HG03460 (cell line): ENCODE measurements around the gene CCN5.
"Not testable (repeated sequence)": the region's sequence is repeated elsewhere in the genome, so short reads cannot be mapped to it uniquely, and the experiment has no call there.

Experiments
- ATAC-seq: cut with Tn5 transposase; IDR thresholded peaks from one replicate; pipeline ENCODE4 v1.9.1; 2021; ENCODE audit not compliant: unreplicated experiment

The CCN5 gene

GRCh38 chr20:44756011-44756688, 41.0 kb downstream of the CCN5 start:
- no peak for ATAC-seq

DNA sequence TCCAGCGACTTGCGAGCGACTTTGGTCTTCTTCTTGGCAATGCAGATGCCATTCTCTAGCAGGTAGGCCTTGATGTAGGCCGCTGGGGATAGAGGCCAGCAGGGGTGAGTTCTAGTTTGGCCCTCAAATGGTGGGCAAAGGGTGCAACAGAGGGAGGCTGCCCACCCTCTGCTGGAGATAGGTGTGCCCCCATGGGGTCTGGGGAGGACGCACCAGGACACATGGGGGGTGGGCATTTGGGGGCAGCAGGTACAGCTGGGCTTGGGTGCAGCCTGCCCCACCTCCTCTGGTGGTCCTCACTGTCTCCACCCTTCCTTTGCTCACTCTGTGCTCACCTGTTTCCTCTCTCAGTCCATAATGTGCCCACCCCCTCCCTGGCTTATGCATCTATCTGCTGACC, 41.8 kb downstream of the CCN5 start:
- no peak for ATAC-seq

DNA sequence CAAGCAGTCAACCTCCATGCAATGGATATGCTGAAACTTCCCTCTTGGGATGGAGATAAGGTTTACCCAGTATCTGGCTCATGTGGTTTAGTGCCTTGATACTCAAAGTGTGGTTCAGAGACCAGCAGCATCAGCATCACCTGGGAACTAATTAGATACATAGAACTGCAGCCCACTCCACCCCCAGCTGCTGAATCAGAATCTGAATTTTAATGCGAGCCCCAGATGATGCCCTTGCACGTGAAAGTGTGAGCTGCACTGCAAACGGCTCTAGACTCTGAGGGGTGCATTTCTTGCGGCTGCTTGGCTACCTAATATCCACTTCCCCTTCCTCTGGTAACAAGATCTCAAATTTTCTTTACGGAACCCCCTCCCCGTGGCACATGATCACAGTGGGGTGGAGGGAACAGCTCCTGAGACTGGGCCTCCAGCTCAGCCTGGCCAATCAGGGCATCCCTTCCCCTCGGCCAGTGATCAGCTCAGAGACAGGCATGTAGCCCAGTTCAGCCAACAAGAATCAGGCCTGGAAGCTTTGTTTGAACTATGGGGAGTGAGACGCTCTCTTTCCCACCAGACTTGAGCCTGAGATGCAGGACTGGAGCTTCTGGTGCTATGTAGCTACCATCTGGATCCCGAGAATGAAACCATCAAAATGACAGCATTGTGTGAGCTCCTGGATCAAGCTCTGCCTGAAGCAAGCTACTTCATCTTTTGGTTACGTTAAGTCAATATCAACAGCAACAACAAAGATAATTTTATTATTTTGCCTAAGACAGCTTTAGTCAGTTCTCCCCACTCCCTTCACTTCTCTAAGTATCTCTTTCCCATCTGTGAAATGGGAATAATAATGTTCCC, 43.3 kb downstream of the CCN5 start:
- ATAC-seq, result no peak

DNA sequence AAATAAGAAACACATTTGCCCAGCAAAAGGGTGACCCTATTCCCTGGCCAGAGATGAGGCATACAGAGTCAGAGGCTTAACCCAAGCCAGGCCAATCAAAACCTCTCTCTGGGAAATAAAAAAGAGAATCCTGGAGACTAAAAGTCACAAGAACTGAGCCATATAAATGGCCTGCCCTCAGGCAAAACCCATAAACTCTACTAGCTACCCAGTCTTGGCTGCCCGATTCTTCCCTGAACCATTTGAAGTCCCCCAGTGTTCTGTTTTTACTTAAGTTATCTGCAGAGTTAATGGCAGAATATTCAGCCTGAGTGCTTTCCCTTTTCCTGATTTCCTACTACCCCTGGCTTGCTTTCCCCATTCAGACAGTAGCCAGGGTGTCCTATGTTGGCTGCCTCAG, 44.4 kb downstream of the CCN5 start:
- no peak for ATAC-seq

- no peak for ATAC-seq
These were observed 46.3 kb downstream of the CCN5 start for GRCh38 chr20:44761423-44761822.

DNA sequence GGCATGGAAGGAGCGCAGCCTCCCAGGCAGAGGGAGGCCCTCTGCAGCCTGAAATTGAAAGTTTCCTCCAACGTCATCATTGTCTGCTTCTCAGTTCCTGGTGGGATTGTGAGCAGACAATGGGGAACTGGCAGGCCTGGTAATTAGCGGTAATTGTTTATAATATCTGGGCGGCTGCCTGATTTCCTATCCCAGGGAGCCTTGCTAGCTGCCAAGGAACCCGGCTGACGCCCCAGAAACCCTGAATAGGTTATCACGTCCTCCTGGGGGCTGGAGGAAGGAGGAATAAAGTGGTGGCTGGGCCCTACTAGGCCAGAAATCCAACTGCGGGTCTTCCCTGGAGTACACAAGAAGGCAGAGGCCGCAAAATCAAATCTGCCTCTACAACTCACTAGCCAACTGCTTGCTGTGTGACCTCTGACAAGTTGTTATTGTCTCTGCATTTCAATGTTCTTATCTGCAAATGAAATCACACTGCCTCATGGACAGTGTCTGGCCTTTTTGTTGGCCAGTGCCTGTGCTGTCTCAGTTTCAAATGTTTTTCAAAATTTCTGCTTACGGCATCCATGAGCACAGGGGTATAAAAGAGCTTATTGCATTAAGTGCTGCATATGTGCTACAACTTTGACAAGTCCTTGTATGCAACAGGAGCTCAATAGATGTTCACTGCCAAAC, 47.4 kb downstream of the CCN5 start:
- ATAC-seq, result no peak

GRCh38 chr20:44763798-44764197, 48.6 kb downstream of the CCN5 start:
- not testable (repeated sequence) for ATAC-seq

GRCh38 chr20:44765091-44765490, 49.9 kb downstream of the CCN5 start:
- no peak for ATAC-seq

GRCh38 chr20:44765701-44766347, 50.7 kb downstream of the CCN5 start:
- no peak for ATAC-seq

GRCh38 chr20:44768256-44768655, 53.1 kb downstream of the CCN5 start:
- ATAC-seq, result no peak

GRCh38 chr20:44768854-44769480, 53.8 kb downstream of the CCN5 start:
- ATAC-seq, result no peak

- ATAC-seq, result no peak
These were observed 54.3 kb downstream of the CCN5 start for GRCh38 chr20:44769481-44769863.

- ATAC-seq, result no peak
These were observed 55.5 kb downstream of the CCN5 start for GRCh38 chr20:44770484-44771171.

DNA sequence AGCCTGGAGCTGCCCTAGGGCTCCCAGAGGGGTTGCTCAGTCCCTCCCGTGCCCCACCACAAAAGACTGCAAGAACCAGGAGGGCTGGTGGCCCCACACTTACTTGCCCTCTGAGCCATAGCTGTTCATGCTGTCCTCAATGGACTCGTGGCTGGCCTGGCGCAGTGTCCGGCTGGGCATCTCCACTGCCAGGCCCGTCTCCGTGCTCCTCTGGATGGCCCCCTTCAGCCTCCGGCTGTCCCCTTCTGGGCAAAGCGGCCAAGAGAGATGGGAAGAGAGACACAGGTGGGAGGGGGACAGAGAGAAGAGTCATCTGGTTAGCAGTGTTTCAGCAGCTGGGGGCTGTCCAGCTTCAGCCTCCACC, 56.0 kb downstream of the CCN5 start:
- no peak for ATAC-seq

GRCh38 chr20:44772636-44773035, 57.5 kb downstream of the CCN5 start:
- ATAC-seq, result no peak

DNA sequence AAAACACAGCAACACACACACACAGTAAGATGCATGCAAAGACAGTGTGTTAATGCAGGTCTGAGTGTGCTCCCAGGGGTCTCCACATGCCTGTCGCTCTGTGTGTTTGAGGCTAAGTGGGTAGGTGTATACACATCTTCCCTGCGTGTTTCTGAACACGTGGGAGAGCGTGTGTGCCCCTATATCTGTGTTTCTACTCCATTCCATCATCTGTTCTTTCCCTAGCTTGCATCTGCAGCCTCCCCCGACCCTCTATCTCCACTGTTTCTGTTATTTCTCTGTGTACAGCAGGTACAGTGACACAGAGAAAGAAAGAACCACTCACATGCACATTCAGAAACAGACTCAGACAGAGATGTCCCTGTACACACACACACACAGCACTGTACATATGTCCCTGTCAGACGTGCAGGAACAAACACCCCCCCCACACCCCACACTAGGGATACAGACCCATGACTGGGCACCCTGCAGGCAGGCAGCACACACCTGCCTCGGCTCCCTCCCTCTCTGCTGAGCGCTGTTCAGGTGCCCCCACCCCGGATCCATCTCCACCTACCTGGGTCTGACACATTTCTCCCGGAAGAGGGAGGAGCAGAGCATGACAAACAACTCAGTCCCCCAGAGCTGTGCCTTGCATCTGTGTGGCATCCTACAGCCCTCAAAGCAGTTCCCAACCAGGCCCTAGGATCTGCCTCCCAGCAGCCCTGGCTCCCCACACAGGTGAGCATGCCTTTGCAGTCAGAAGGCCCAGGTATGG, 58.1 kb downstream of the CCN5 start:
- no peak for ATAC-seq

- no peak for ATAC-seq
These were observed 61.8 kb downstream of the CCN5 start for GRCh38 chr20:44776980-44777379.
